H9 (cell line): ENCODE results near the gene BCAS1. TPM values are rescaled to one million over a fixed set of nuclear protein-coding genes. Genes with fewer than 3 reads are reported as not detected.

Source experiments
- DNase-seq: peaks from one replicate; pipeline ENCODE4 v3.0.0-alpha.2; 2017
- H2AFZ ChIP-seq: one replicate; pipeline ENCODE4 v1.6.1; 2013; ENCODE audit warnings: mild to moderate bottlenecking, low read length, control low read depth, moderate library complexity
- H2AK5ac ChIP-seq: 2 replicates; pipeline ENCODE4 v1.6.1; 2013; ENCODE audit warnings: low read length, control low read depth, mixed read lengths; ENCODE audit not compliant: insufficient read length
- H2BK120ac ChIP-seq: one replicate; pipeline ENCODE4 v1.6.1; 2013; ENCODE audit warnings: low read depth, mild to moderate bottlenecking, low read length, control low read depth, inconsistent platforms; ENCODE audit not compliant: poor library complexity, severe bottlenecking
- H2BK12ac ChIP-seq: 2 replicates; pipeline ENCODE4 v1.6.1; 2013; ENCODE audit warnings: low read length, control low read depth, mixed read lengths, low read depth; ENCODE audit not compliant: insufficient read length
- H2BK15ac ChIP-seq: 2 replicates; pipeline ENCODE4 v1.6.1; 2013; ENCODE audit warnings: low read depth, low read length, control low read depth
- H2BK20ac ChIP-seq: one replicate; pipeline ENCODE4 v1.6.1; 2013; ENCODE audit warnings: low read depth, mild to moderate bottlenecking, low read length, control low read depth, inconsistent platforms; ENCODE audit not compliant: poor library complexity, severe bottlenecking
- H2BK5ac ChIP-seq: 2 replicates; pipeline ENCODE4 v1.6.1; 2013; ENCODE audit warnings: low read length, control low read depth, mixed read lengths; ENCODE audit not compliant: insufficient read length
- H3K14ac ChIP-seq: 2 replicates; pipeline ENCODE4 v1.6.1; 2013; ENCODE audit warnings: low read length, control low read depth; ENCODE audit not compliant: insufficient read depth
- H3K18ac ChIP-seq: 2 replicates; pipeline ENCODE4 v1.6.1; 2013; ENCODE audit warnings: low read depth, mild to moderate bottlenecking, mixed read lengths, low read length, control low read depth; ENCODE audit not compliant: insufficient read length
- H3K23ac ChIP-seq: 2 replicates; pipeline ENCODE4 v1.6.1; 2013; ENCODE audit warnings: low read length, control low read depth, mixed read lengths, low read depth; ENCODE audit not compliant: insufficient read length
- H3K23me2 ChIP-seq: 2 replicates; pipeline ENCODE4 v1.6.1; 2013; ENCODE audit warnings: low read depth, mild to moderate bottlenecking, mixed read lengths, low read length, control low read depth; ENCODE audit not compliant: insufficient read length, poor library complexity, severe bottlenecking
- H3K27ac ChIP-seq: 2 replicates; pipeline ENCODE4 v1.5.1; 2013; ENCODE audit warnings: low read length, control low read depth, mixed read lengths, low read depth; ENCODE audit not compliant: insufficient read length
- H3K27me3 ChIP-seq: 2 replicates; pipeline ENCODE4 v1.6.1; 2013; ENCODE audit warnings: low read length, control low read depth, inconsistent platforms; ENCODE audit not compliant: insufficient read depth
- H3K4ac ChIP-seq: 2 replicates; pipeline ENCODE4 v1.6.1; 2013; ENCODE audit warnings: low read depth, mild to moderate bottlenecking, control low read depth, inconsistent platforms, low read length, moderate library complexity
- H3K4me1 ChIP-seq: 2 replicates; pipeline ENCODE4 v1.6.1; 2013; ENCODE audit warnings: low read length, control low read depth, inconsistent platforms; ENCODE audit not compliant: insufficient read depth
- H3K4me2 ChIP-seq: 2 replicates; pipeline ENCODE4 v1.6.1; 2013; ENCODE audit warnings: low read length, control low read depth, mixed read lengths; ENCODE audit not compliant: insufficient read length, insufficient read depth
- H3K56ac ChIP-seq: 2 replicates; pipeline ENCODE4 v1.6.1; 2013; ENCODE audit warnings: low read depth, mild to moderate bottlenecking, mixed read lengths, low read length, control low read depth; ENCODE audit not compliant: insufficient read length
- H3K79me1 ChIP-seq: 2 replicates; pipeline ENCODE4 v1.6.1; 2013; ENCODE audit warnings: low read depth, mild to moderate bottlenecking, moderate library complexity, low read length, control low read depth, inconsistent platforms; ENCODE audit not compliant: insufficient read depth, poor library complexity, severe bottlenecking
- H3K79me2 ChIP-seq: 2 replicates; pipeline ENCODE4 v1.6.1; 2013; ENCODE audit warnings: low read length, control low read depth, inconsistent platforms; ENCODE audit not compliant: insufficient read depth
- H3K9ac ChIP-seq: 2 replicates; pipeline ENCODE4 v1.6.1; 2013; ENCODE audit warnings: low read length, control low read depth, mixed read lengths; ENCODE audit not compliant: insufficient read length; ENCODE audit errors: extremely low read depth
- H3K9me3 ChIP-seq: one replicate; pipeline ENCODE4 v1.6.1; 2013; ENCODE audit warnings: low read depth, low read length, inconsistent platforms; ENCODE audit not compliant: control insufficient read depth
- H3T11ph ChIP-seq: one replicate; pipeline ENCODE4 v1.6.1; 2013; ENCODE audit warnings: mild to moderate bottlenecking, low read length, control low read depth, inconsistent platforms
- H4K20me1 ChIP-seq: one replicate; pipeline ENCODE4 v1.6.1; 2013; ENCODE audit not compliant: control insufficient read depth, insufficient read length, insufficient read depth
- H4K5ac ChIP-seq: 2 replicates; pipeline ENCODE4 v1.6.1; 2013; ENCODE audit warnings: low read depth, mild to moderate bottlenecking, mixed read lengths, low read length, control low read depth; ENCODE audit not compliant: insufficient read length
- H4K8ac ChIP-seq: replicated peaks from 2 replicates; pipeline ENCODE4 v1.6.1; 2013; ENCODE audit warnings: low read length, control low read depth, mixed read lengths, low read depth; ENCODE audit not compliant: insufficient read length
- H4K91ac ChIP-seq: 2 replicates; pipeline ENCODE4 v1.6.1; 2013; ENCODE audit warnings: low read depth, mild to moderate bottlenecking, moderate library complexity, mixed read lengths, low read length, control low read depth; ENCODE audit not compliant: insufficient read length
- H3K27ac Mint-ChIP-seq, 3 experiments: 2 replicates in 2 of 3; 3 replicates in 1 of 3; pipeline ENCODE4 v1.8.0; 2020 to 2021; ENCODE audit warnings: mixed read lengths in 3 of 3, mild to moderate bottlenecking in 1 of 3, moderate library complexity in 1 of 3
- H3K27me3 Mint-ChIP-seq: 2 replicates; pipeline ENCODE4 v1.8.0; 2021; ENCODE audit warnings: low read depth, mild to moderate bottlenecking, moderate library complexity, mixed read lengths
- H3K36me3 Mint-ChIP-seq, 3 experiments: 2 replicates in 2 of 3; 3 replicates in 1 of 3; pipeline ENCODE4 v1.8.0; 2020 to 2021; ENCODE audit warnings: low read depth in 3 of 3, mixed read lengths in 3 of 3; ENCODE audit not compliant: insufficient read depth in 1 of 3
- H3K4me1 Mint-ChIP-seq, 2 experiments: 2 replicates each; pipeline ENCODE4 v1.8.0; 2020; ENCODE audit warnings: mixed read lengths in 2 of 2
- H3K4me3 Mint-ChIP-seq, 2 experiments: 2 replicates in 1 of 2; 3 replicates in 1 of 2; pipeline ENCODE4 v1.8.0; 2020 to 2021; ENCODE audit warnings: mild to moderate bottlenecking in 2 of 2, mixed read lengths in 2 of 2, moderate library complexity in 1 of 2
- H3K9me3 Mint-ChIP-seq, 2 experiments: 2 replicates in 1 of 2; 3 replicates in 1 of 2; pipeline ENCODE4 v1.8.0; 2020; ENCODE audit warnings: mild to moderate bottlenecking in 2 of 2, mixed read lengths in 2 of 2, moderate library complexity in 1 of 2
- CTCF ChIP-seq: fragments of 200-600 bp; sonication (generic); conservative IDR thresholded peaks from 3 replicates; pipeline ENCODE4 v1.8.0; 2021; ENCODE audit warnings: antibody characterized with exemption, mild to moderate bottlenecking
- WGBS: extraction: QIAGEN DNeasy Blood & Tissue Kit; methylation state at CpG from one replicate; pipeline ENCODE4 v1.1.7; 2013; ENCODE audit warnings: missing lambda C conversion rate, low lambda C conversion rate, mixed read lengths; ENCODE audit not compliant: insufficient read length; ENCODE audit errors: extremely low coverage; 5-methylcytosine and 5-hydroxymethylcytosine counted together
- total RNA-seq: library from RNA; stranded (reverse); gene quantifications from 2 replicates; pipeline ENCODE4 v1.2.1, GENCODE V29; 2021

BCAS1 gene
- total RNA-seq, 1 experiment from 2014 or later = 0.15 TPM

DNA sequence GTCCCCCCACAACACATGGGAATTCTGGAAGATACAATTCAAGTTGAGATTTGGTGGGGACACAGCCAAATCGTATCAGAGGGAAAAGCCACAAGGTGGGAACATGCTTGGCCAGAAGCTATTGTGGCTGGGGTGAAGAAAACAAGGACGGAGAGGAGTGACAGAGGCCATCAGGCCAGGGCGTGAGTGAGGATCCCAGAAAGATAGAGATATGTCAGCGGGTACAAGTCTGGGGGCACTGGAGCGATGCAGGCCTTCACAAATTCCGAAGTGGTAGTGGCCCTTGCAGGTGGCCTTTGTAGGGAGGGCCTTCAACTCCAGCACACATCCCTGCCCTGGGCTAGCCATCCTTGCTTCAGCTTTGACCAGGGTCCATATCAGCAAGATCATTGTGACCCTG is 159.1 kb downstream of the BCAS1 start:
- no peak overlapping the region; a peak in 1 of 5 replicates for H3K4me3 Mint-ChIP-seq

More for the DNA sequence above, 159.1 kb downstream of the BCAS1 start:
- peaks cover 10 to 11% of the 10 kb centered on the region in 2 experiments for H3K9me3 Mint-ChIP-seq
- no peak for DNase-seq
- H2BK5ac ChIP-seq = no peak overlapping the region
- no peak overlapping the region for H2BK12ac ChIP-seq
- H3K27ac Mint-ChIP-seq = no peak overlapping the region
- H3K9me3 ChIP-seq = peaks cover 4% of the 10 kb centered on the region
- H2AFZ ChIP-seq = no peak overlapping the region
- no peak overlapping the region for H3K18ac ChIP-seq
- H3K23me2 ChIP-seq = no peaks in the 10 kb centered on the region
- WGBS = no CpG with 5 or more reads among the region's 6 CpGs
- no peak overlapping the region for H4K91ac ChIP-seq
- no peak overlapping the region for H2AK5ac ChIP-seq
- H4K8ac ChIP-seq = no peak overlapping the region
- H3K27ac ChIP-seq = no peak overlapping the region
- no peaks in the 10 kb centered on the region for H3K79me1 ChIP-seq
- H3K27me3 ChIP-seq = no peaks in the 10 kb centered on the region
- TF ChIP-seq CTCF = no peak
- H4K20me1 ChIP-seq = no peaks in the 10 kb centered on the region
- H3K79me2 ChIP-seq = no peaks in the 10 kb centered on the region
- no peak overlapping the region for H2BK20ac ChIP-seq
- H3K23ac ChIP-seq = no peak overlapping the region
- H3K9ac ChIP-seq = no peak overlapping the region
- no peak overlapping the region for H3K56ac ChIP-seq
- H2BK15ac ChIP-seq = no peak overlapping the region
- H3K4me1 ChIP-seq = peaks cover 7% of the 10 kb centered on the region; the same call in 1 of the 2 replicates
- H3K4me1 Mint-ChIP-seq = peaks cover 26 to 29% of the 10 kb centered on the region in 2 experiments
- no peak overlapping the region for H4K5ac ChIP-seq
- no peak overlapping the region for H3K4ac ChIP-seq
- no peak overlapping the region for H3K4me2 ChIP-seq
- H3K14ac ChIP-seq = no peak overlapping the region
- H3T11ph ChIP-seq = no peak overlapping the region
- peaks cover 7 to 11% (median 9%) of the 10 kb centered on the region in 3 experiments; a peak in 6 of 7 replicates for H3K36me3 Mint-ChIP-seq
- no peaks in the 10 kb centered on the region; the same call in 1 of the 2 replicates for H3K27me3 Mint-ChIP-seq
- H2BK120ac ChIP-seq = no peak overlapping the region
